GM12891 (cell line): ENCODE results near the gene DUSP10.

ENCODE experiments used
- POLR2A ChIP-seq: IDR thresholded peaks from 2 replicates; pipeline ENCODE4 v1.6.1; 2011; ENCODE audit warnings: low read depth, low read length, control low read depth
- POLR2AphosphoS5 ChIP-seq: IDR thresholded peaks from 2 replicates; pipeline ENCODE4 v1.6.1; 2011; ENCODE audit warnings: low read depth, low read length, control low read depth
- TAF1 ChIP-seq: IDR thresholded peaks from 2 replicates; pipeline ENCODE4 v1.6.1; 2011; ENCODE audit warnings: low read depth, low read length, control low read depth

- TF ChIP-seq POLR2AphosphoS5 (no peak), TAF1 (no peak), POLR2A (no peak)
Observed at GRCh38 chr1:221683681-221684080, 58.2 kb downstream of the DUSP10 start.
